Measurements from ENCODE around the gene STX8.
"Not testable (repeated sequence)": the region's sequence is repeated elsewhere in the genome, so short reads cannot be mapped to it uniquely, and the experiment has no call there.

STX8 gene

GRCh38 chr17:9575381-9576101 lies at the start of gene STX8:
Gene STX8 (minus strand): TSS chr17:9575820. CDS start chr17:9575808, 12 bp downstream.
- peak in 1 of 2 experiments; percentile 73 for DNase-seq

- DNase-seq, result no peak
These were observed 47.3 kb upstream of the STX8 start for GRCh38 chr17:9622961-9623360.

- no peak for DNase-seq
These were observed 39.9 kb upstream of the STX8 start for GRCh38 chr17:9615486-9615885.

- DNase-seq, result no peak
These were observed 36.4 kb upstream of the STX8 start for GRCh38 chr17:9612006-9612405.

- DNase-seq, result no peak
These were observed 35.9 kb upstream of the STX8 start for GRCh38 chr17:9611557-9611956.

GRCh38 chr17:9607058-9607457 lies 31.4 kb upstream of the STX8 start:
- not testable (repeated sequence) for DNase-seq

GRCh38 chr17:9606453-9606852 lies 30.8 kb upstream of the STX8 start:
- DNase-seq, result no peak

- not testable (repeated sequence) for DNase-seq
These were observed 29.0 kb upstream of the STX8 start for GRCh38 chr17:9604583-9604982.

GRCh38 chr17:9598661-9599060 lies 23.0 kb upstream of the STX8 start:
- DNase-seq, result no peak

- not testable (repeated sequence) for DNase-seq
These were observed 22.0 kb upstream of the STX8 start for GRCh38 chr17:9597638-9598037.

GRCh38 chr17:9594065-9594464 lies 18.4 kb upstream of the STX8 start:
- peak in 1 of 2 experiments; percentile 51 for DNase-seq

GRCh38 chr17:9587969-9588656 lies 12.5 kb upstream of the STX8 start:
- no peak for DNase-seq

GRCh38 chr17:9577373-9577709 lies 1.7 kb upstream of the STX8 start:
- no peak for DNase-seq

- DNase-seq, result peak; percentile 3 to 53
These were observed 1.1 kb upstream of the STX8 start, which contains the start of gene CFAP52 for GRCh38 chr17:9576521-9577372. Gene CFAP52 (plus strand): TSS chr17:9576642. CDS start chr17:9576696, 54 bp downstream.

GRCh38 chr17:9571201-9571600 lies 4.4 kb downstream of the STX8 start:
- DNase-seq, result no peak

GRCh38 chr17:9568957-9569588 lies 6.5 kb downstream of the STX8 start:
- DNase-seq, result no peak

GRCh38 chr17:9568004-9568403 lies 7.6 kb downstream of the STX8 start:
- DNase-seq, result no peak

GRCh38 chr17:9566739-9567138 lies 8.9 kb downstream of the STX8 start:
- DNase-seq, result not testable (repeated sequence)

- no peak for DNase-seq
These were observed 9.6 kb downstream of the STX8 start for GRCh38 chr17:9566067-9566466.

- DNase-seq, result no peak
These were observed 11.5 kb downstream of the STX8 start for GRCh38 chr17:9564104-9564503.

GRCh38 chr17:9557857-9558256 lies 17.8 kb downstream of the STX8 start:
- DNase-seq, result no peak

GRCh38 chr17:9557161-9557755 lies 18.4 kb downstream of the STX8 start:
- DNase-seq, result no peak

GRCh38 chr17:9554715-9555114 lies 20.9 kb downstream of the STX8 start:
- DNase-seq, result not testable (repeated sequence)

All from cerebellar nuclear complex (tissue), 1 donor.